Islet precursor cell (in vitro differentiated cells): ENCODE results near the gene SMIM41.
A peak's percentile ranks its signal among the peaks of the same experiment; 100 is the strongest.

Experiments
- DNase-seq: peaks from one replicate; pipeline ENCODE4 v3.0.0-alpha.2; 2018

Gene SMIM41

DNA sequence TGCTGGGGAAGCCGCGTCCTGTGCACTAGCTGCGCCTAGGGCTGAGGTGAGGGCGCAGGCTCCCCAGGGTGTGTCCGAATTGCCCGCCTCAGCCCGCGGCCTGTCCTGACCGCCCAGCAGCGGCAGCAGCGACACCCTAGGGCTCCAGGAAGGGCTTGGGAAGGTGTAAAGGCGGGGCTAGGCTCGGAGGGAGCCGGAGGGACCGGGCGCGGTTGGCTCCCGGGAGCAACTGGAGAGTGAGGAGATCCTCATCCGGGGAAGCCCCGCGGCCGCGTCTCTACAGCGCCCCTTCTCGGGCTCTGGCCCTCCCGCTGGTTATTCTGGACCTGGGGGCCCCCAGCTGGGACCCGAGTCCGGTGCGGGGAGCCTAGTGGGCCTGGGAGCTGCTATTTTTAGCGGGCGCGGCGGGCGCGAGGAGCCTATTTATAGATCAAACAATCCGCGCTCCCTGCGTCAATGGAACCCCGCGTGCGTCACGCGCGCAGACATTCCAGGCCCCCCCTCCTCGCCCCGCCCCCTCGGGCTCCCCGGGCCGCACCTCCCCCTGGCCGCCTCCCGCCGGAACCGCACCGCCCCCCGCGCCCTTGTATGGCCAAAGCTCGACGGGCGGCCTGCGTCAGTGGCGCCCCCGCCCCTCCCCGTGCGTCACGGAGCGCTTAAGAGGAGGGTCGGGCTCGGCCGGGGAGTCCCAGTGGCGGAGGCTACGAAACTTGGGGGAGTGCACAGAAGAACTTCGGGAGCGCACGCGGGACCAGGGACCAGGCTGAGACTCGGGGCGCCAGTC, 28.6 kb upstream of the SMIM41 start, which contains the start of gene NR4A1:
TSS of gene NR4A1 (plus strand) at position 685 of the 784 bp plus-strand sequence. CDS start 2,887 bp downstream, outside the sequence.
- peak; percentile 98 for DNase-seq

DNA sequence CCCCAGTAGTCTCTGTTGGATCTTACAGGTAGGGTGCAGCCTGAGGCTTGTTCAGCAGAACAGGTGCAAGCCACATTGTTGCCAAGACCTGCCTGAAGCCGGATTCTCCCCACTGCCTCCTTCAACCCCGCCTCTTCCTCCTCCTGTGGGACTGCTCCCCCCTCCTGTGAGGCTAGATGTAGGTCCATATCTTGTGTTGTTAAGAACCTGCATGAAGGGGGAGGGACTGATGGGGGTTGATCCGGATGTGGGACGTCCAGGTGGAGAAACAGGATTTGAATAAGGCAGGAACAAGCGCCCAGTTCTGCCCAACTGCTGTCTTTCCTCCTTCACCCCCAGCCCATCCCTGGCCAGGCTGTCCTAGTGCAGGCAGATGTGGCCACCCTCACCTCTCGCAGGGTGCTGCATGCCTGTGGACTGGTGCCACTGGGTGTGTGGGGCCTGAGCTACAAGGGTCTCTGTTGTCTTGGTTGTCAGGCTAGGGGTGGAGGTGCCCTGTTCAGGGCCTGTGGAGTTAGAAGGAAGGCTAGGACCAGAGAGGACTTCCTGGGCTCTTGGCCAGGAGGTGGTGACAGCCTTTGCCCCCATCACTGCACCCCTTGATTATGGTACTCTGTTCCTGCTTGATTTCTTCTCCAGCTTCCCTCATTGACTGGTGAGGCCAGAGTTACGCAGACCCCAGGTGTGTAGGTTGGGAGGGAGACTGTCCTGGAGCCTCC, 26.9 kb upstream of the SMIM41 start:
- DNase-seq = no peak

DNA sequence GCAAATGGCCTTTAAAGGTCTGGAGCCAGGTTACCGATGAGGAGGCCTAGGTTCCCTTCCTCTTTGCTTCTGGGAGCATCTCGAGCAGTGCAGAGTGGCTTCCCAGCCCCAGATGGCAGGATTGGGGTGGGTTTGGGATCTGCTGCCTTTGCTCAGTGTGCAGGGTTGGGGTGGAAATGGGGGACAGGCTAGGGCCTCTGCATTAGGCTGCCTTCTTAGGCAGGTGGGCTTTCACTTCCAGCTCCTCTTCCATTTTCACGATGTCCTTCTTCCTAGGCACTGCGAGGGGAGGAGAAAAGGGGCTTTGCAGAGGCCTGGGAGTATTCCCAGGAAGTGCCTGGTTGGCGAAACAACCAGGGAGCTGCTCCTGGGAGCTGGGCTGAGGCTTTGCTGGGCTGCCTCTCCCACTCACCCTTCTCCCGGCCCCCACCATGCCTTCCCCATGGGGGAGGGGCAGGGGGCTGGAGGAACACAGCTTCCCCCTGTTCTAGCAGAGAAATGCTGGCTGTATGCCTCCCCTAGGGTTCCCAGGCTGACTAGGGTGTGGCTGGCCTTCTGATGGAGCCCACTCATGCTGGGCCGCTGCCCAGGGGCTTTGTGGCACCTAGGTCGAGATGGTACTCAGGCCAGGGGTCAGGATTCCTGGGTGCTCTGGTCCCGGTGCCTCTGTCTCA, 25.8 kb upstream of the SMIM41 start:
- DNase-seq = no peak

- no peak for DNase-seq
These were observed 25.2 kb upstream of the SMIM41 start for GRCh38 chr12:52054231-52054832.

DNA sequence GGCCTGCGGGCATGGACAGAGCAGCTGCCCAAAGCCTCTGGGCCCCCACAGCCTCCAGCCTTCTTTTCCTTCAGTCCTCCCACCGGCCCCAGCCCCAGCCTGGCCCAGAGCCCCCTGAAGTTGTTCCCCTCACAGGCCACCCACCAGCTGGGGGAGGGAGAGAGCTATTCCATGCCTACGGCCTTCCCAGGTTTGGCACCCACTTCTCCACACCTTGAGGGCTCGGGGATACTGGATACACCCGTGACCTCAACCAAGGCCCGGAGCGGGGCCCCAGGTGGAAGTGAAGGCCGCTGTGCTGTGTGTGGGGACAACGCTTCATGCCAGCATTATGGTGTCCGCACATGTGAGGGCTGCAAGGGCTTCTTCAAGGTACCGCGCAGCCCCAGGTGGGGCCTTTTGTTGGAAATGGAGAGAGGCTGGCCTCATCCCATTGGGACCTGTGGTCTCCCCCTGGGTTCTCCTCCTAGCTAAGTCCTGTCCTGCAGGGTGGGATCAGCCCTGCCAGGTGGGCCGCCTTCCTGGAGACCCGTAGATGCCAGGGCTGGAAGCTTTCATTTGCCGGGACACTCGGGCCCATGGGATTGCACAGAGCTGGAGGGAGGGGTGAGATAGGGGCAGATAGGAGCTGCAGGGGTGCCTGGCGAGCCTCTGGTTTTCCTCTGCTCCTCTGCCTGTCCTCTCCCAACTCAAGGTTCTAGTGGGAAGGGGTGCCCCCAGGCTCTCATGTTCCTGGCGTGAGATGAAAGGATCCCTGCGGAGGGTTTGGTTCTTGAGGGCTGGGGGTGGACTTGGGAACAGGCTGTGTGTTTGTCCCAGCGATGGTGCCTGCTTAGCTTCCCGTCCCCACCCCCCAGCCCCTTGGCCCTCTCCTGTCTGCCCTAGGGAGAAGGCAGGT, 24.4 kb upstream of the SMIM41 start:
- no peak for DNase-seq

GRCh38 chr12:52055731-52056711, 23.5 kb upstream of the SMIM41 start:
- DNase-seq = no peak

DNA sequence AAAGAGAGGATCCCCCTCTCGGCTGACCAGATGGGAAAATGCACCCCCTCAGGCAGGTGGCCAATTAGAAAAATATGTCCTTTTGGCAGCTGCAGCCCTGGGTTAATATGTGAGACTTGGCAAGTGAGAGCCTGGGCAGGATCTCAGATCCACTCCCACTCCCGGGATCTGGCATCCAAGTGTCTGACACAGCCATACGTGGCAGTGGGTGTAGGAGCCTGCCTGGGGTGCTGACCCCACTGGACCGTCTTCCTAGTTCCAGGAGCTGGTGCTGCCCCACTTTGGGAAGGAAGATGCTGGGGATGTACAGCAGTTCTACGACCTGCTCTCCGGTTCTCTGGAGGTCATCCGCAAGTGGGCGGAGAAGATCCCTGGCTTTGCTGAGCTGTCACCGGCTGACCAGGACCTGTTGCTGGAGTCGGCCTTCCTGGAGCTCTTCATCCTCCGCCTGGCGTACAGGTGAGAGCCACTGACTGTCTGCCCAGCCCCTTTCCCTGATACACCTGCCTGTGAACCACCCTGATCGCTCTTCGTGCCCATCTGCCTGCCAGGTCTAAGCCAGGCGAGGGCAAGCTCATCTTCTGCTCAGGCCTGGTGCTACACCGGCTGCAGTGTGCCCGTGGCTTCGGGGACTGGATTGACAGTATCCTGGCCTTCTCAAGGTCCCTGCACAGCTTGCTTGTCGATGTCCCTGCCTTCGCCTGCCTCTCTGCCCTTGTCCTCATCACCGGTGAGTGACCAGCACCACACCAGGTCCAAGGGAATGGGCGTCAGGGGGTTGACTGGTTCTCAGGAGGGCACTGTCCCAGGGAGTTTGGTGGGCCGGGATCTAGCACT, 22.5 kb upstream of the SMIM41 start:
- DNase-seq = peak; percentile 59

DNA sequence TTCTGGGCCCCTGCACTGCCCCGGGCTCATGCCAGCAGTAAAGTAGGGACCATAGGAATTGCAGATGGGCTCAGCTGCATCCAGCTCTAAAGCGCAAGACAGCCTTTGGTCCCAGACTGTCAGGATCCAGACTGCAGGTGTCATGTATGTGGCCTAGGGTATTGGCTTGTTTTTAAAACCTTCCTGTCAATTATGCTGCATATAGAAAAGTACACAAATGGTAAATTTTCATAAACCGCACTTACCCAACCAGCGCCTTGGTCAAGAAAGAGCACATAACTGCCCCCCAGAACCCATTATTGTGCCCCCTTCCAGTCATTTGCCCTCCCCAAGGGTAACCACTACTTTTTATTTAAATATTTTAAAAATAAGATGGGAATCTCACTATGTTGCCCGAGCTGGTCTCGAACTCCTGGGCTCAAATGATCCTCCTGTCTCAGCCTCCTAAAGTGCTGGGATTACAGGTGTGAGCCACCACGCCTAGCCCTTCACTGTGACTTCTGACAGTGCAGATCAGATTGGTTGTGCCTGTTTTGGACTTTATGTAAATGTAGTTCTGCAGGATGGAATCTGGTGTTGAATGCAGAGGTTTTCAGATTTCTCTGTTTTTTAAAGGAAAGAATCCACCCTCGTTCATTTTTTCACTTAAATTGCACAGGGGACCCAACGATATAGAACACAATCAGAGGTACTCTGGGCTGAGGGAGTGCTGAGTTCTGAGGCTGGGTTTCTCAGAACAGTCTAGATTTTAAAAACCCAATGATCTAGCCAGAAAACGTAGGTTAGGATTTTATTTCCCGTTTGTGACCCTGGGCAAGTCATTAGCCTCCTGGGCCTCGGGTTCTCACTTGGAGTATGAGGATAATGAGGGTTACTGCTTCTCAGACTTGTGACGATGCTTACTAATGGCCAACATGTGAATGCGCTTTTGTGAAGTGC, 21.6 kb upstream of the SMIM41 start:
- no peak for DNase-seq

GRCh38 chr12:52058631-52059361, 20.7 kb upstream of the SMIM41 start:
- DNase-seq = no peak

DNA sequence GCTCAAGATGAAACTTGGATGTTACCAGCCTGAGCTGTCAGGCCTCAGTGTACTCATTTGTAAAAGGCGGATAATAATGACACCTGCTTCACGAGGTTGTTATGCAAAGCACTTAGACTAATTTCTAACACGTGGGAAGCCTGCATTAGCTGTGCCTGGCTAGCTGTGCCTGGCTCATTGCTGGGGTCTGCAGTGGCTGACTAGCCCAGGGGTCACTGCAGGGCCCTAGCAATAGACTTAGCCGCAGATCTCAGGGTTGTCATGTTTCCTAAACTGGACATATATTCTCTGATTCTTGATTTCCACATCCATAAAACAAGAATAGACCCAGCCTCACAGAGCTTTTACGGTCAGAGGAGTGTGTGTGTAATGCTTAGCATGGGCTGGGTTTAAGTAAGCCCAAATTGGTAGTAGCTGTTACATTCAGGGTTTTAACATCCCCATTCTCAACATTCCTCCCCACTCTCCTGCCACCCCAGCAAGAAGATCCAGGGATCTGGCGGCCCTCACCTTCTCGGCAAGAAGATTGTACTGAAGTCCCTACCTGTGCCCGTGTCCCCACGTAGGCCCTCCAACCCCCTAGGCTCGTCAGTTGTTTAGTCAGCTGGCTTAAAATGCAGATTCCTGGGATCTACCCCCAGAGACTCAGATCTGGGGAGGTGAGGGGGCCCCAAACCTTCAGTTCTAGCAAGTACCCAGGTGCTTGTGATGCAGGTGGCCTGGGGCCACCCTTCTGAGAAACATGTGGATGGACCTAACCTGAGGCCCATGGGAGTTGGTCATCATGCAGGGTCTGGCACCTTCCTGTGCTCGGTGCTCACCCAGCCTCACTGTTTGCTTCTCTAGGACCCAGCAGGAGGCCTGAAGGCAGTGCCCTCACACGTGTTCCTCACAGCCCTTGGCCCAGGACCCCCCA, 19.7 kb upstream of the SMIM41 start:
- no peak for DNase-seq

DNA sequence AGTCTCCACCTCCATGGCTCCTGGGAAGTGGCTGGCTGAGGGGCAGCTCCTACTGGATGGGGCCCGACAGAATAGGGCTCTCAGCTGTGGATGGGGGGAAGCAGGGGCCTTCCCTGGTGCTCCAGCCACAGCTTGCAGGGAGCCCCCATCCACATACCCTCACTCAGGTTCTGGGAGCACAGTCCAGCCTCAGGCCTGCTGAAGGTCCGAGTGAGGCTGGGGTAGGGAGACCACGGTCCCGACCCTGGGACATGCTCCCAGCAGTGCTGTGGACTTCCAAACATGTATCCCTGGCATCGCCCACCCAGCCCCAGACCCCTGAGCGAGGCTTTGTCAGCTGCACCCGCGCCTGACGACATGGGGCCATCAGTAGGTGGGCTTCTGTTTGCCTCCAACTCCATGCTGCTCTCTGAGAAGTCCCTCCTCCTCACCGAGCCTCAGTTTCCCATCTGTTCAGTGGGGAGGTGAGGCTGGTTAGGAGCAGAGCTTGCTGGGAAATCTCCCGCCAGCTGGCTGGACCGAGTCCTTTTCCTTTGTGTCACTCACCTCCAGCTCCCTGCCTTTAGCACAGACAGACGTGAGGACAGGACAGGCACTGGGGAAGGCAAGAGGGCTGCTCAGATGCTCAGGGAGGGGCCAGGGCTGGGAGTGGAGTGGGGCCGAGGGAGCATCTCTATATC, 18.9 kb upstream of the SMIM41 start:
- DNase-seq = no peak

DNA sequence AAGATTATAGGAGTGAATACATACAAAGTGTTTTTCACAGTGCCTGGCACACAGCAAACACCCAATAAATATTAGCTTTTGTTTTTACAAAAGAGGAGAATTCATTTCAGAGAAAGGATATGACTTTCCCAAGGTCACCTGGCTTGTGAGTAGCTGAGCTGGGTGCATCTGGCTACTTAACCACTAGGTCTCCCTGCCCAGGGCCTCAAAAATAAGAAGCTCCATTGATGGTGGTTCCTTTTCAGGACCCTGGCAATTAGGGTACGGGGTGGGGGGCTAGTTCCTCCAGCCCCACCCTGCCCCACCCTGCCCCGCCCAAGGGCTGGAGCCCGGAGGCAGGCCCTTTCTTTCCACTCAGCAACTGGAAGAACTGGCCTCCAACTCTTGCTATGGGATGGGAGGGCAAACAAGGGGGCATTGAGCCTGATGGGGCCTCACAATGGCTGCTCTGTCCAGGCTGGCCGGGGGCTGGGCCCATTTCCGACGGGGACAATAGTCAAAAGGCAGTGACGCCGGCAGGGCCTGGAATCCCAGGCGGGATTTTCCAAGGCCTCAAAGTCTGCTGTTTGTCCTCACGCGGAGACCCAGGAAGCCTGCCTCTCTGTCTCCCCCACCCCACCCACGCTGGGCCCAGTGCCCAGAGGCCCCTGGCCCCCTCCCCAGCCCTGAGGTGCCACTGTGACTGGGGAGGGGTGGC, 17.9 kb upstream of the SMIM41 start:
- peak; percentile 85 for DNase-seq

DNA sequence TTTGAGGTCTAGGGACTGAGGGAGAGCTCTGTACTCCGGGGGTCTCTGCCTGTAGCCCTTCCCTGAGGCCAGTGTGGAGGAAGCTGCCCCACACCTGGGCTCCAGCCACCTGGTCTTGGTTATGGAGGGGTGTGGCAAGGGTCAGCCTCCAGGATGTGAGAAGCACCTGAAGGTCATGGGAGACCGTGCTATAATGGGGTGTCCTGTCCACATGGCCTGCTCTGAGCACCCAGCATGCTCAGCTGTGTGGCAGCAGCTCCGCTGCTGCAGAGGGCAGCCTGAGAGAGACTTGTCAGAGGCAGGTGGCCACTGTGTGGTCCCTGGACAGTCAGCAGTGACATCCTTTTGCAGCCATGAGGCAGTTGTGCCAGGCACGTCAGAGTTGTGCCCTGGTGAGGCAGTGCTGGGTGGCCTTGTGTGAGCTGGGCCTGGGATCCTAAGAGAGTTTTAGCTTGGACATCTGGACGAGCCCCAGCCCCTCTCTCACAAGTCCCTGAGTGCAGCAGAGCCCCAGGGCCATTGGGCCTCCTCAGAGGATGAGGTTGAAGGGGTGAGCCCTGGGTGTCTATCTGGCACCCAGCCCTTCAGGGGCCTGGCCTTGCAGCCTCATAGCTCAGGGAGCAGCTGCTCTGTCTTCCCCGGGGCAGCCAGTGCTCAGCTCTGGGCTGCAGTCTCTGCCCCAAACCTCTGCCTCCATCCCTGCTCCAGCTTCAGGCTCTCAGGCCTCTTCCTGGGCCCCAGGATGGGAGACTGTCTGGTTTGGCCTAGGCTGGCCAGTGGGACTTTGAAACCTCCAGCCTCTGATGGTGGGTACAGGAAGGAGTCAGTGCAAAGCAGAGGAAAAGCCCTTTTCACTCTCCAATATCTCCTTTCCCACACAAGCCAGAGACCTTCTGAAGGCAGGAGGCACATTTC, 17.1 kb upstream of the SMIM41 start:
- no peak for DNase-seq

GRCh38 chr12:52063082-52063924, 16.2 kb upstream of the SMIM41 start:
- no peak for DNase-seq
